GM10266 (cell line): ENCODE data around the gene DNAH8.

Source experiments
- DNase-seq: peaks from one replicate; pipeline ENCODE4 v3.0.0; 2012; ENCODE audit errors: extremely low spot score
- TF ChIP-seq, protein P1 (sequence below): IDR thresholded peaks from 2 replicates; pipeline ENCODE4 v1.5.1; 2012; ENCODE audit warnings: mild to moderate bottlenecking, low read depth; ENCODE audit not compliant: control insufficient read depth, insufficient read depth; ENCODE audit errors: missing control alignments

DNAH8 gene

GRCh38 chr6:38678178-38678760 lies 36.8 kb upstream of the DNAH8 start:
- TF ChIP-seq, protein P1, sequence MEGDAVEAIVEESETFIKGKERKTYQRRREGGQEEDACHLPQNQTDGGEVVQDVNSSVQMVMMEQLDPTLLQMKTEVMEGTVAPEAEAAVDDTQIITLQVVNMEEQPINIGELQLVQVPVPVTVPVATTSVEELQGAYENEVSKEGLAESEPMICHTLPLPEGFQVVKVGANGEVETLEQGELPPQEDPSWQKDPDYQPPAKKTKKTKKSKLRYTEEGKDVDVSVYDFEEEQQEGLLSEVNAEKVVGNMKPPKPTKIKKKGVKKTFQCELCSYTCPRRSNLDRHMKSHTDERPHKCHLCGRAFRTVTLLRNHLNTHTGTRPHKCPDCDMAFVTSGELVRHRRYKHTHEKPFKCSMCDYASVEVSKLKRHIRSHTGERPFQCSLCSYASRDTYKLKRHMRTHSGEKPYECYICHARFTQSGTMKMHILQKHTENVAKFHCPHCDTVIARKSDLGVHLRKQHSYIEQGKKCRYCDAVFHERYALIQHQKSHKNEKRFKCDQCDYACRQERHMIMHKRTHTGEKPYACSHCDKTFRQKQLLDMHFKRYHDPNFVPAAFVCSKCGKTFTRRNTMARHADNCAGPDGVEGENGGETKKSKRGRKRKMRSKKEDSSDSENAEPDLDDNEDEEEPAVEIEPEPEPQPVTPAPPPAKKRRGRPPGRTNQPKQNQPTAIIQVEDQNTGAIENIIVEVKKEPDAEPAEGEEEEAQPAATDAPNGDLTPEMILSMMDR: no peak
- peak; percentile 22 for DNase-seq

GRCh38 chr6:38679668-38680067 lies 35.4 kb upstream of the DNAH8 start:
- DNase-seq: no peak
- TF ChIP-seq, protein P1: no peak

DNA sequence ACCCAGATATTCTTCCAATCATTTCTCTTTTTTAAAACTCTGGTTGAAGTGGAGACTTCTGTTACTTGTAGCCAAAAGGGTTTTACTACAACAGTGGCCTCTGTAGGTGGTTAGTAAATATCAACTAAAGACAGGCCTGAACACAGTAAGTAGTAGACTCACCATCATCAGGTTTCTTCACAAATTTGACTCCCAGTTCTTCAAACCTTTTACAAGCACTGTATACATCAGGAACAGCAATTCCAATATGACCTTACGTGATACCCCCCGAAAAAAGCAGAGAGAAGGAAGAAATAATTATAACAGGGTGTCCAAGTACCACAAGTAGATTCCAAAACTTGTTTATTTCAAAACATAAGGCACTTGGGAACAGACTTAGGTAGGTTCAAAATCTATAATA lies 33.3 kb upstream of the DNAH8 start:
- TF ChIP-seq, protein P1: no peak
- DNase-seq: no peak

GRCh38 chr6:38684237-38684636 lies 30.9 kb upstream of the DNAH8 start:
- TF ChIP-seq, protein P1: no peak
- DNase-seq: no peak

- no peak for DNase-seq
- TF ChIP-seq, protein P1: no peak
Measured at GRCh38 chr6:38684904-38685303, 30.2 kb upstream of the DNAH8 start.

DNA sequence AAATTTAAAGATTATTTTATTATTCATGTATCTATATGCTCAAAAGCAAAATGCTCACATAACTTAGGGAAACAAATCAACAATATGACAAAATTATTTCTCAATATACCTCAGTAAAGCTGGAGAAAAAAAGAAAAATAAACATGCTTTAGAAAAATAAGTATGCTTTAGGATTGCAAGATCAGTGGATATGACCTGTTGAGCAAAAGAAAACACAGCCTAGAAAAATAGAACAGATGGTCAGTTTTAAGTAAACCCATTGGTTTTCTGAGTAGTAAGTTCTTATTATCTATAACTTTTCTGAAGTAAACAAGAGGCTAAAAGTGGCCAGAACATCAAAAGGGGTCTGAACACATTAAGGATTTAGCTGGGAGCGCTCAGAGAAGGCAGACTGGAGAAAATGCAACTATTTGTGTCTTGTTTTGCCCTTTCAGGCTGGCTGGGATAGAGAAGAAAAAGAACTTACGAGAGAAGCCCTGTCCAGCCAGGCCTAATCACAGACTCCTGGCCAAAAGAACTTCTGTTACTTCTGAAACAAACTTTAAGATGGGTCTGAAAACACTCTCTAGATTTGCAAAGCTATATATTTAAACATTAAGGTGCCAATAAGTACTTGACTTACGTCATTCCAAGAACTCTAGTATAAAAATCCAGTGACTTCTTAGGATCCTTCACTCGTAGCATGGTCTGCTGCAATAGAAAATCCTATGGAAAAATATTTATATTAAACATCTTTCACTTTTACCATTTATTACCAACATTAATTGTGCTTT lies 28.7 kb upstream of the DNAH8 start:
- no peak for DNase-seq
- TF ChIP-seq, protein P1: no peak

- no peak for DNase-seq
- TF ChIP-seq, protein P1: no peak
Measured at GRCh38 chr6:38687043-38687353, 28.1 kb upstream of the DNAH8 start.
